GM12865 (cell line): ENCODE results near the gene LRRC38.
"Not testable (repeated sequence)": the region's sequence is repeated elsewhere in the genome, so short reads cannot be mapped to it uniquely, and the experiment has no call there.

Source experiments
- DNase-seq: peaks from one replicate; pipeline ENCODE4 v3.0.0; 2010; ENCODE audit warnings: low read depth
- H3K4me3 ChIP-seq: 2 replicates; pipeline ENCODE4 v1.5.1; 2011; ENCODE audit warnings: mild to moderate bottlenecking, low read depth, low read length, control low read depth
- TF ChIP-seq, protein P1 (sequence below): IDR thresholded peaks from 2 replicates; pipeline ENCODE4 v1.5.1; 2011; ENCODE audit warnings: low read length, control low read depth, low read depth, inconsistent platforms; ENCODE audit not compliant: insufficient read depth; ENCODE audit errors: missing control alignments

Gene LRRC38, protein sequence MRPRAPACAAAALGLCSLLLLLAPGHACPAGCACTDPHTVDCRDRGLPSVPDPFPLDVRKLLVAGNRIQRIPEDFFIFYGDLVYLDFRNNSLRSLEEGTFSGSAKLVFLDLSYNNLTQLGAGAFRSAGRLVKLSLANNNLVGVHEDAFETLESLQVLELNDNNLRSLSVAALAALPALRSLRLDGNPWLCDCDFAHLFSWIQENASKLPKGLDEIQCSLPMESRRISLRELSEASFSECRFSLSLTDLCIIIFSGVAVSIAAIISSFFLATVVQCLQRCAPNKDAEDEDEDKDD

DNA sequence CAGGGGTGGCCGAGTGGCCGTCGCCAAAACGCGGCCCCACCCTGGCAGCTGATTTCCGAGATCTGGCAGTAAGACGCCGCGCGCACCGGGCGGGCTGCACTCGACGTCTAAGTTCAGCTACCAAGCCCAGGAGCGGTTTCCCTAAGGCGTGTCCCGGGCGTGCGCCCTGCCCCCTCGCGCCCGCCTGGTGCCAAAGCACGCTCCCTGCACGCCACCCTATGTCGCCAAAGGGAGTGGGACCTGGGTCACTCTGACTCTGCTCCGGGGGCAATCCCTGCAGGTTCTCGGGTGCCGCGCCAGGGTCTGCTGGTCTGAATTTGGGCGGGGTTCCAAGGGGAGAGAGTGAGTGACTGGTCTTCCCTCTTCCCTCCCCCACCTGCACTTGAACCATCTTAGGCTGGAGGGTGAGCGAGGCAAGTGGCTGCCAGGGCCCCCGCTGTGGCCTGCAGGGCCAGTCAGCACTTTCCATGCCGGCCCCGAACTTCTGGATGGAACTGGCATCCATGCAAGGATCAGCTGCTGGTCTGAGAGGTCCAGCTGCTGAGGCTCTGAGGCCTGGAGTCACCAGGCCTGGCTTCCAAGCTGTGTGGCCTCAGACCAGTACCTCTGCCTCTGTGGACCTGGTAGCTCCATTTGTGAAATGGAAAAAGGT is at the start of gene LRRC38:
LRRC38 (minus strand) TSS at position 109 of the 652 bp plus-strand sequence. CDS start 410 bp downstream, outside the sequence.
- DNase-seq: no peak
- no peak within 1 kb of the TSS for H3K4me3 ChIP-seq
- TF ChIP-seq, protein P1, sequence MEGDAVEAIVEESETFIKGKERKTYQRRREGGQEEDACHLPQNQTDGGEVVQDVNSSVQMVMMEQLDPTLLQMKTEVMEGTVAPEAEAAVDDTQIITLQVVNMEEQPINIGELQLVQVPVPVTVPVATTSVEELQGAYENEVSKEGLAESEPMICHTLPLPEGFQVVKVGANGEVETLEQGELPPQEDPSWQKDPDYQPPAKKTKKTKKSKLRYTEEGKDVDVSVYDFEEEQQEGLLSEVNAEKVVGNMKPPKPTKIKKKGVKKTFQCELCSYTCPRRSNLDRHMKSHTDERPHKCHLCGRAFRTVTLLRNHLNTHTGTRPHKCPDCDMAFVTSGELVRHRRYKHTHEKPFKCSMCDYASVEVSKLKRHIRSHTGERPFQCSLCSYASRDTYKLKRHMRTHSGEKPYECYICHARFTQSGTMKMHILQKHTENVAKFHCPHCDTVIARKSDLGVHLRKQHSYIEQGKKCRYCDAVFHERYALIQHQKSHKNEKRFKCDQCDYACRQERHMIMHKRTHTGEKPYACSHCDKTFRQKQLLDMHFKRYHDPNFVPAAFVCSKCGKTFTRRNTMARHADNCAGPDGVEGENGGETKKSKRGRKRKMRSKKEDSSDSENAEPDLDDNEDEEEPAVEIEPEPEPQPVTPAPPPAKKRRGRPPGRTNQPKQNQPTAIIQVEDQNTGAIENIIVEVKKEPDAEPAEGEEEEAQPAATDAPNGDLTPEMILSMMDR: no peak

DNA sequence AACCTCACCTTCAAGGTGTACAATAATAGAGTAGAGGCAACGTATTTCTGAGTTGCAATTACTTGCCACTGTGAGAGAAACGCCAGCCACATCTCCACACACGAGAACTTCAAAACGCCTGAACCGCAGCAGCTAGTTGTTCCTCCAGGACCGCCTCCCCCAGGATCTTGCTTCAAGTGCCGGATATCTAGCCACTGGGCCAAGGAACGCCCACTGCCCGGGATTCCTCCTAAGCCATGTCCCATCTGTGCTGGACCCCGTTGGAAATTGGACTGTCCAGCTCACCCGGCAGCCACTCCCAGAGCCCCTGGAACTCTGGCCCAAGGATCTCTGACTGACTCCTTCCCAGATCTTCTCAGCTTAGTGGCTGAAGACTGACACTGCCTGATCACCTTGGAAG is 49.2 kb upstream of the LRRC38 start:
- DNase-seq, H3K4me3 ChIP-seq: not testable (repeated sequence)

DNA sequence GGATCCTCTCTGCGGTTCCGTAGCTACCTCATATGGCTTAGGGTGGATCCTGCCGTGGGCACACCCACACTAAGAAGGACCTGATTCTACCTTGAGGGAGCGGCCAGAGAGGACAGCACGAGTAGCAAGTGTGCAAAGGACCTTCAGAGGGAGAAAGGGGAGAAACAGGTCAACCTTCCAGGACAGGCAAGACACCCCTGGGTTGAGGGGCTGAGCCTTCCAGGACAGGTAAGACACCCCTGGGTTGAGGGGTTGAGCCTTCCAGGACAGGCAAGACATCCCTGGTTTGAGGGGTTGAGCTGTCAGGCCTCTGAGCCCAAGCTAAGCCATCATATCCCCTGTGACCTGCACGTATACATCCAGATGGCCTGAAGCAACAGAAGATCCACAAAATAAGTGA is 46.7 kb upstream of the LRRC38 start:
- TF ChIP-seq, protein P1: no peak
- DNase-seq: no peak
- H3K4me3 ChIP-seq: no peak overlapping the region

DNA sequence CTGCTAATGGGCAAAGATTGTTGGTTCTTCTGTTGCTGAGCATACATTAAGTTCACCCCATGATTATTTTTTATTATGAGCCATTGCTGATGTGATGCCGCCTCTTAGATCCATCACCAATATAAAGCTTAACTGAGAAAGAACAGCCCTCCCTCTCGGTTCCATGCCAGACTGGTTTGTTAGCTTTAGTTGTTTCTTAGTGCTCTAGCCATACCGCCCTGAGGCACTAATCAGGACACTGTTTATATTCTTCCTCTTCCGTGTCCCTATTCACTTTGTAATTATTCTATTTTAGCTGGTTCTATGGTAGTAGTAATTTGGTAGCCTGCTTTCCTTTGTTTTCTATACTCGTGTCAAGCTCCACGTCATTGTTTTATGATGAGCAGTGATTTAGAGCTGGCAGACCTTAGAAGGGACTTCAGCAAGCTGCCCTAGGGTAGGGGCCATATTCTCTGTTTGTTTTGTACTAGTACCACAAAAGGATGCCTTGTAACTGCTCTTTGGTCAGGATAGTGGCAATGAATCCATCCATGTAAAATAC is 42.5 kb upstream of the LRRC38 start:
- no peak for DNase-seq
- no peak overlapping the region for H3K4me3 ChIP-seq
- TF ChIP-seq, protein P1: no peak

DNA sequence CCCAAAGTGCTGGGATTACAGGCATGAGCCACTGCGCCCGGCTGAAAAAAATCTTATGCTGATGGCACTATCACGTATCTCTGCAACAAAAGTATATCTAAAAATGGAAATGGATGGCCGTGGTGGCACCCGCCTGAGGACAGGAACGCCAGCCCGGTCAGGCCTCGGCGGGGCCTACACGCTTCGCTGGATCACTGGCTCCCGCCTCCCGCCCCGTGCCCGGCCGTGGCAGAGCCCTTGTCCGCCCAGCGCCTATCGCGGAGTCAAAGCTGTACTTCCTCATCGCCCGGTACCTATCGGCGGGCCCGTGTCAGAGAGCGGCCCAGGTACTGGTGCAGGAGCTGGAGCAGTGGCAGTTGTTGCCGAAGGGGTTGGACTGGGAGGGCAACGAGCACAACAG is 41.0 kb upstream of the LRRC38 start:
- DNase-seq: no peak
- TF ChIP-seq, protein P1: no peak
- no peak overlapping the region for H3K4me3 ChIP-seq

DNA sequence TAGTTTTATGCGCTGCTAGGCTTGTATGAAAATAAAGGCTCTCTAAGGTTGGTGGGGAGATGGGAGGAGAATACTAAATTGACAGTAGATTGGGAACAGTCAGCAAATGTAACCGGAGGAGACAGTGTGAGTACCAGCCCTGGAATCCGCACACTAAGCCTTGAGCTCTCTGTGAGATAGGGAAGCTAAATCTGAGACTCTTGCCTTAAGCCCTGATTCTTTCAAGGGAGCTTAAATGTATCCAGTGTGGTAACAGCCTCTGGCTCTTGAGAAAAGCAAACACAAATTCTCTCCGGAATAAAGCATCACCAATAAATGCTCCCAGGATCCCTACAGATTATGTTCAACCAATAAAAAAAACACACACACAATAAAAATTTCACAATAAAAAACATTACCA is 36.9 kb upstream of the LRRC38 start:
- DNase-seq: no peak
- TF ChIP-seq, protein P1: no peak
- no peak overlapping the region for H3K4me3 ChIP-seq

DNA sequence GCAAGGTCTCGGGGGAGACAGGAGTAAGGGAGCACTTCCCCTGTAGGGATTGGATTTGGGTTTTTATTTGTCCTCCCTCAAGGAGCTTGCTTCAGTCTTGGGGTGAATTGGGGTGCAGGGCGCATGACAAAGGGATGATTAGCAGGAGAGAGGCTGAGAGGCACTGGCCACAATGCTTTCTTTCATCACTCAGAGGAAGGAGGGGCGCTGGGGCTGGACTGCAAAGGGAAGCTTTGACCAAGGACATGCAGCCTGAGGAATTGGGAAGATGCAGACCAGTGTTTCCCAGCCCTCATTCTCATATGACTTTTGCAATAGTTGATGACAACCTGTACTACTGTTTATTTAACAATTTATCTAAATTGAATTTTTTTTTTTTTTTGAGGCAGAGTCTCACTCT is 35.7 kb upstream of the LRRC38 start:
- no peak for DNase-seq
- TF ChIP-seq, protein P1: no peak
- H3K4me3 ChIP-seq: no peak overlapping the region
